Natural killer cell treated with Interleukin-12 subunit alpha and Interleukin-12 subunit beta and Interleukin-15 and Interleukin-18, amount 100 ng/mL, for 72 hours (primary cell): Measurements from ENCODE around the gene ARMH1. TPM values are rescaled to one million over a fixed set of nuclear protein-coding genes. Genes with fewer than 3 reads are reported as not detected.

Experiments
- ATAC-seq, 2 donors: fragments of 150-1000 bp; cut with Tn5 transposase in 1 of 2; sonication (Bioruptor Pico), chemical (Tn5 transposase) in 1 of 2; 2 replicates each; pipeline ENCODE4 v1.10.0; 2021
- DNase-seq: peaks from one replicate; pipeline ENCODE4 v3.0.0; 2022; ENCODE audit warnings: low spot score
- H3K27ac Mint-ChIP-seq, 2 donors: 1 replicate in 1 of 2; 2 replicates in 1 of 2; pipeline ENCODE4 v1.8.0; 2022; ENCODE audit warnings: mixed read lengths in 2 of 2, mild to moderate bottlenecking in 1 of 2, moderate library complexity in 1 of 2
- H3K27me3 Mint-ChIP-seq, 2 donors: 1 replicate in 1 of 2; 2 replicates in 1 of 2; pipeline ENCODE4 v1.8.0; 2022; ENCODE audit warnings: mixed read lengths in 2 of 2
- H3K36me3 Mint-ChIP-seq: one replicate; pipeline ENCODE4 v1.8.0; 2022; ENCODE audit warnings: mixed read lengths
- H3K4me1 Mint-ChIP-seq, 2 donors: 1 replicate in 1 of 2; 2 replicates in 1 of 2; pipeline ENCODE4 v1.8.0; 2022; ENCODE audit warnings: low read depth in 2 of 2, mixed read lengths in 2 of 2, mild to moderate bottlenecking in 1 of 2
- H3K4me3 Mint-ChIP-seq: one replicate; pipeline ENCODE4 v1.8.0; 2022; ENCODE audit warnings: mixed read lengths
- H3K9me3 Mint-ChIP-seq: 2 replicates; pipeline ENCODE4 v1.8.0; 2022; ENCODE audit warnings: mixed read lengths
- total RNA-seq, 2 donors: library from RNA; stranded (reverse); gene quantifications; one replicate each; pipeline ENCODE4 v1.2.3, GENCODE V29; 2022

ARMH1 gene
- total RNA-seq, 2 donors from 2014 or later = 1.8 to 8.7 TPM

DNA sequence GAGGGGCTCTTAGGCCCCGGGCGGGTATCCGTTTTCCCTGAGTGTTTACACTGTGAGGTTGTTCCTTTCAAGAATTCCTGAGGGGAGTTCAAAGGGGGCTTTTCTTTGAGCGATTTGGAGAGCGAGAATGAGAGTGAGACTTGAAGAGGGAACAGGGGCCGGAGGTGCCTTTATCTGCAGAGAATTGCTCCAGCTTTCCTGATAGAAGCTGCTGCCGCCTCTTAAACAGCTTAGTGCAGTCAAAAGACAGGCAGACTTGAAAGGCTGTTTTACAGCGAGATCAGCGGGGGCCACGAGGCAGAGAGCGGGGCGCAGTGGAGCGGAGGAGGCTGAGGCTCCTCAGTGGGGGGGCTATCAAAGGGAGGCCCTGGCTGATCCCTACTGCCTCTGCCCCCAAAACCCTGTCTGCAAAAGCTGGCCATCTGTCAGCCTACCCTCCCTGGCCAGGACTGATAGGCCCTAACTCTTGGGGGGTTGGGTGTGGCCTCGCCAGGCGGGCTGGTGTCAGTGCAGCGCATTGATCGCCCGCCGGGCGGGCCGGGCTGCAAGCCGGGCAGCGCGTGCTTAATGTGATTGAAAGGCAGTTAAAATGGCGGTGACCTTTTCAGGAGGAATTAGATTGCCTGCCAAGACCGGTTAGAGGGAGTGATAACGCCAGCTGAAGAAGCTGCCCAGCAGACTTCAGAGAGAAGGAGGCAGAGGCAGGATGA lies 36.7 kb upstream of the ARMH1 start:
- Mint-ChIP-seq H3K9me3 (no peaks in the 10 kb centered on the region), H3K4me1 (peaks cover 22 to 39% of the 10 kb centered on the region in 2 donors), H3K27me3 (no peaks in the 10 kb centered on the region), H3K4me3 (no peak overlapping the region), H3K27ac (no peak overlapping the region), H3K36me3 (peaks cover 13% of the 10 kb centered on the region)
- ATAC-seq (no peak), DNase-seq (no peak)

DNA sequence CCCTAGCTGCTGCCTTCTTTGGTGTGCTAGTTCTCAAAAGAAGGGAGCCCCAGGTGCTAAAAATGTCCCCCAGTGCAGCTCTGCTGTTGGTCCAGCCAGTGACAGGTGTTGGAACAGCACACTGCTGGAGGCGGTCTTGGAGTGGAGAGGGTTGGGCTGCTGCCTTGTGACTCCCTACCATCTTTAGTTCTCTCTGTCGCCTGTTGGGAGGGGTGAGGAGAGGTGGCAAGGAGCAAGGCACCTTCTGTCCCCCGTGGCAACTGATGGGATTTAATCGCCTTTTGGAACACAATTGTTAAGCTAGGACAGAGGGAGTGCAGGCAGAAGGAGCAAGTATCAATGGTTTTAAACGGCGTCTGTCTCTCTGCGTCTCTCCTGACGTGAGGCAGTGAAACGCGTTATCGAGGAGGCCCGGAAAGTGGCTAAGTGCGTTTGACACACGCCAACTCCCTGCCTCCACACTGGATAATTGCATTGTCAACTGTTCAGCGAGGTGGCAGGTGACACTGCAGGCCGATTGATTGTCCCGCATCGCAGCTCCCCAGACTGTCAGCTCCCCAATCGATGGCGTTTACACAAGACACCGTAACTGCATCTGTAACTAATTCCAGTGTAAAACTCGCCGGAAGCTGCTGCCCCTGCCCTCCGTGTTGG lies 34.2 kb upstream of the ARMH1 start:
- Mint-ChIP-seq H3K4me3 (no peak overlapping the region), H3K27me3 (no peaks in the 10 kb centered on the region), H3K9me3 (no peaks in the 10 kb centered on the region), H3K36me3 (peaks cover 13% of the 10 kb centered on the region), H3K4me1 (peaks cover 0 to 21% of the 10 kb centered on the region in 2 donors), H3K27ac (no peak overlapping the region)
- ATAC-seq (no peak), DNase-seq (no peak)

DNA sequence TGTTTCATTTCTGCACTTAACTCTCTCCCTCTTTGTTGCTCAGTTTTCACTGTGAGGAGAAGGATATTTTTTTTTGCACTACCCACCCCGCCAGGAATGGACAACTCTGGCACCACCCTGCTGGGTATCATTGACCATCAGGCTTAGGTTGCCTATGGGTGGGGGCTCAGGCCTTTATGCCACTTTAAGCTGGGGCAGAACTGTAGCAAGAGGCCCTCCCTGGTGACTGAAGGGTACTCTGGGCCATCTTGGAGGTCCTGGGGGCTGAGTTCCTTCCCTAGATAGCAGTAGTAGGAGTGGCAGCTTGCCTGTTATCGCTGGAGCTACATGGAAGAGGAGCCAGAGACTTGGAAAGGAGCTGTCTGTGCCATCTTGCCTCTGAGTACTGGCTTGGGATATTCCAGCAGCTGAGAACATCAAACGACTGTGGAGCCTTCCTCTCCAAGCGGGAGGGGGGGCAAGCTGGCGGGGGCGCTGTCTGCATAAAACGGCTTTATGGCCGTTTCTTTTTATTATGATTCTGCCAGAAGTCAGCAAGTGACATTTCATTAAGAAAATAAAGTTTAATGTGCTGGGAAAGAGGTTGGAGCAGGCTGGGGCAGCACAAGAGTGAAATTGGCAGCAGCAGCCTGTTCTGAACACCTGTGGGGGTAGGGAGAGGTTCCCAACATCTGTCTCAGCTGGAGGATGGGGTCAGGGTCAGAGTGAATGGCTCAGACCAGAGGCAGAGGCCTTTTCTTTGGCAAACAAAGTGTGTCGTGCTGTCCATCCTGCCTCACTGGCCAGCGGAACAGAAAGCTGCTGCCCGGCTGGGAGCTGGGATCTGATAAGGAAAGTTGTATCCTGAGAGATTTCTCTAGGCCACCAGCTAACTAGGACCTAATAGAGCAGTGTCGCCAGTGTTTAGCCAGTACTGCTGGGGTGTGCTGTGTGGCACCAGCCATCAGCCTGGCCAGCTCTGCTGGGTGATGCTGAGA lies 33.1 kb upstream of the ARMH1 start:
- Mint-ChIP-seq H3K9me3 (no peaks in the 10 kb centered on the region), H3K4me3 (no peak overlapping the region), H3K27ac (peak overlapping the region in 1 of 2 donors; percentile 36), H3K4me1 (peaks cover 0 to 21% of the 10 kb centered on the region in 2 donors), H3K36me3 (peaks cover 13% of the 10 kb centered on the region), H3K27me3 (no peaks in the 10 kb centered on the region)
- no peak for DNase-seq
- no peak for ATAC-seq

DNA sequence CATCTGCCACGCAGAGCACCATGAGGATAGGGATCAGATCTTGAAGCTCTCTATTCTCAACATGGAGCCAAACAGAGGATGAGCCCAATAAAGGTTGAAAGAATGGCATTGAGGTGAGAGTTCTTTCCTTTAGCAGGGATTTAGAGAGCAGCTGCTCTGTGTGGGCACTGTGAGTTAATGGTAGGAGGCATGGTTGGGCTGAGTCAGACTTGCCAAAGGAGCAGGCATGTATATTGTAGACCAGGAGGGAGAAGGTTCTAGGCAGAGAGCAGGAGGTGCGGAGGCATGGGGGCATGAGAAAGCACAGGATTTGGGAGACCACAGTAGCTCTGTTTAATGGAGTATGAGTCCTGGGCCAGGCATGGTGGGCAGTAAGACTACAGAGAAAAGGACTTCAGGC lies 32.3 kb upstream of the ARMH1 start:
- H3K27me3 Mint-ChIP-seq = no peaks in the 10 kb centered on the region
- peak overlapping the region in 1 of 2 donors; percentile 36 for H3K27ac Mint-ChIP-seq
- ATAC-seq (no peak), DNase-seq (no peak)
- H3K9me3 Mint-ChIP-seq = no peaks in the 10 kb centered on the region
- peaks cover 0 to 18% of the 10 kb centered on the region in 2 donors for H3K4me1 Mint-ChIP-seq
- H3K36me3 Mint-ChIP-seq = peaks cover 13% of the 10 kb centered on the region
- no peak overlapping the region for H3K4me3 Mint-ChIP-seq

DNA sequence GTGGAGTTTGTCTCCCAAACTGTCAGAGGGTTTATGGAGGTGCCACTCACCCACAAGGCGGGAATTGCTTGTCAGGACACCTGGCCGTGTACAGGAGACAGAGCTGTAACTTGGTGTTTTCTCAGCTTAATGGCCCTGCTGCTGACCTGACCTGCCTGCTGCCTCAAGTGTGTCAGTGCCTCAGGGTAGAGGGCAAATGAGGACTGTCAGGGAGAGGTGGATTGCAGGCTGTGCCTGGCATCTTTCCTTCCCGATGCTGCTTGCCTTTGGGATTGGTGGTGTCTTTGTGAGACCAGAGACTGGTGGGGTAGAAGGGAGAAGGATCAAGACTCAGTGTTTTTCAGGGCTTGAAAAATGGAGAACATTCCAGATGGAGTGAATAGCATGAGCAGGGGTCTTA lies 31.6 kb upstream of the ARMH1 start:
- ATAC-seq (no peak), DNase-seq (no peak)
- Mint-ChIP-seq H3K9me3 (no peaks in the 10 kb centered on the region), H3K27ac (no peak overlapping the region), H3K4me1 (peaks cover 0 to 18% of the 10 kb centered on the region in 2 donors), H3K36me3 (peaks cover 7% of the 10 kb centered on the region), H3K4me3 (no peak overlapping the region), H3K27me3 (no peaks in the 10 kb centered on the region)

DNA sequence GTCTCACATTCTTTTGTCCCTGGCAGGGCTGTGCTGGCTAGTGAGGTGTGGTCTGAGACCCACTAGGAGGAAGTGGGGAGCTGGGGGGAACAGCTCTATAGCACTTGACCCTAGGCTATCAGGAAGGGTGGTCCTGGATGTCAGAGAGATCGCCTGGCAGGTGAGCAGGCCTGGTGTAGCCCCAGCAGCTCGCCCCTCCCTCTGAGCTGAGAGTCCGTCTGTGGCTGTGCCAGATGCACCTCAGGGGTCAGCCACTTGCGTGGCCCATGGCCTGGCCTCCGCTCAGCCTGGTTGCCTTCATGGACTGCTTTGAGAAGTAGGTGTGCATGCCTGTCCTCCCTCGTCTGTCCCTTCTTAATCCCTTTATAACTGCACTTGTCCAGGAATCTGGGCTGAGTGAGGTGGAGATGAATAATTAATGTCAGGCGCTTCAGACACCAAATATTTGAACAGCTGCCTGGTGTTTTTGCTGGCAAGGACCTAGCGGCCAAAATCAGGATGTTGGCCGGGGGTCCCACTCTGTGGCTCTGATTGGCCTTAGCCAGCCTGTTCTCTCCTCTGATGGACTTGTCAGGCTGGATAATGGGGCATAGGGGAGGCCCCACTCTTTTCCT lies 30.7 kb upstream of the ARMH1 start:
- H3K4me3 Mint-ChIP-seq = no peak overlapping the region
- H3K27ac Mint-ChIP-seq = no peak overlapping the region
- H3K9me3 Mint-ChIP-seq = no peaks in the 10 kb centered on the region
- H3K36me3 Mint-ChIP-seq = peaks cover 4% of the 10 kb centered on the region
- no peak for ATAC-seq
- peaks cover 0 to 16% of the 10 kb centered on the region in 2 donors for H3K4me1 Mint-ChIP-seq
- H3K27me3 Mint-ChIP-seq = no peaks in the 10 kb centered on the region
- DNase-seq = peak; percentile 54

DNA sequence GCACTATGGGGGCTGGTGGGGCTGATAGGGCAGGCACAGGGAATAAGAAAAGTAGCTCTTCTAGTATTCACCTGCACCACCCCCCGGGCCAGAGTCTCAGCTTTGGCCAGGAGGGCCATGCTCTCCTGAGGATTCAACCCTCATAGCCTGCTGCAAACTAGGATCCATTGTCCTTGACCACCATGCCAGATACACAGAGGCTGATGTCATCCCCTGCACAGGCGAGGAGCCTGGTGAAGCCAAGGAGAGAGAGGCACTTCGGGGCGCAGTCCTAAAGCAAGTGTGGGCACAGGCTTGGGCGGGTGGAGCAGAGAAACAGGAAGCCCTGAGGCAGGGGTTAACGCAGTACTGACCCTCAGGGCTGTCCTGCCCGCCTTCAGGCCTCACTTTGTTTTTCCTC lies 29.7 kb upstream of the ARMH1 start:
- Mint-ChIP-seq H3K36me3 (peaks cover 6% of the 10 kb centered on the region), H3K4me1 (peaks cover 0 to 17% of the 10 kb centered on the region in 2 donors), H3K4me3 (no peak overlapping the region), H3K9me3 (no peaks in the 10 kb centered on the region), H3K27me3 (no peaks in the 10 kb centered on the region), H3K27ac (no peak overlapping the region)
- DNase-seq (no peak), ATAC-seq (no peak)

DNA sequence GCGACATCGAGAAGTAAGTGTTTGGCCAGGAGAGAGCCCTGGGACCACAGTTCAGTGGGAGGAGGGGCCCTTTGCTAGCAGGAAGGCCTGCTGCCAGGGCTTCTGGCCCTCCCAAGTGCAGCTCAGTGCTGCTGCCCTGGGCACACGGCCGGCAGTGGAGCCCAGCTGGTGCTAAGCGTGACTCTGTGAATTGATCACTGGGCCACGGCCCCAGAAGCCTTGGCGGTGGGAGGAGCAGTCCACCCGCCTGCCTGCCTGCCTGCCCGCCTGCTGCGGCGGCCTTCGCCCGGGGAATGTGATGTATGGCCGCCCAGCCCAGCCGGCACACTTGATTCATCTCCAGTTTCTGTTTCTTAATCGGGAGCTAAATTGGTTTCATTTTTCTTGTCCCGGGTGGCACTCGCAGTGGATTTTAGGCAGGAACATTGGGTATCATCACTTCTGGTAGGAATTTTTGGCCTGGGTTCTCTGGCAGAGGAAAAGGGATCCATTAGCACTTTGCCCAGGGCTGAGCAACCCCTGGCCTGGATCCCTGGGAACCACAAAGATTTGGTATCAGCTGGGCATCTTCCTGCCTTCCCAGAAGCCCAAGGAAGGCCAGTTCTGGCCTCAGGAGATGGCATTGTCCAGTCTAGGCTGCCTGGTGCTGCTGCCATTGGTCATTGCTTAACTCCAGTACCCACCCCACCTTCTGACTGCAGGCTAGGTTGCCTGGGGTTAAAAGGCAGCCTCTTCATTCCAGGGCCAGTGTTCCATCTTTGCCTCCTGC lies 28.9 kb upstream of the ARMH1 start:
- Mint-ChIP-seq H3K27ac (no peak overlapping the region), H3K4me3 (no peak overlapping the region), H3K27me3 (no peaks in the 10 kb centered on the region), H3K36me3 (peaks cover 6% of the 10 kb centered on the region), H3K9me3 (no peaks in the 10 kb centered on the region), H3K4me1 (peaks cover 0 to 17% of the 10 kb centered on the region in 2 donors)
- DNase-seq (no peak), ATAC-seq (no peak)

DNA sequence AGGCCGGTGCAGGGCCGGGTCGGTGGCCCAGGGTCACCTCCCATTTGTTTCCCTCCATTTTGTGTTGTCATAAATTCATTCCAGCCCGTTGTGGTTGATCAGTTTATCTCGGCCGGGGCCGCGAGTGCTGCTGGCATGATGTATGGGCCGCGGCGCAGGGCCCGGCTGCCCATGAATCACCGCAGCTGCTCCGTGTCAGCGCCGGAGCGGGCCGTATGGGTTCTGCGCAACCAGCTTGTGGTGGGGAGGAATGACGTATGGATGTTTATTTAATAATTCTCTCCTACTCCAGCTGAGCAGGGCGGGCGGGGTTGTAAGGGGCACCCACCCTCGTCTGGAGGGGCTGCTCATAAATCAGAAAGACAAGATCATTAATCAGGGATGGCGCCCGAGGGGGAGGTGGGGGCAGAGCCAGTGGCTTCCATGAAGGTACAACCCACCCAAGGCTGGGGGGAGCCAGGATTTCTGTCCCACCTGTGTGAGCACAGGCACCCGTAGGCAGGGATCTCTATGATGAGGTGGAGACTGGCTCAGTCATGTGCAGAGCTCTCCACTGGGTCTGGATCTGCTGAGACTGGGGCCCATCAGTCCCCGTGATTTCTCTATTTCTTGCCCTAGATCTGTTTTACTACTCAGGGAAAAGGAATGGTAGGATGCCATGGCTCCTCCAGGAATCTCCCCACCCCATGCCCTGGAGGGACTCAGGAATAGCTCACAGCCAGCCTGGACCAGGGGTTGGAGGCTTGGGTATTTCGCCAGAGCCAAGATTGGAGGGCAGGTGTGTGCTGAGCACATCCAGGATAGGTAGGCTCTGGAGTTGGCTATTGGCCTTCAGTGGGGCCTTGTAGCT lies 28.0 kb upstream of the ARMH1 start:
- no peaks in the 10 kb centered on the region for H3K9me3 Mint-ChIP-seq
- DNase-seq = no peak
- peak overlapping the region in 1 of 2 donors; percentile 36 for H3K27ac Mint-ChIP-seq
- no peaks in the 10 kb centered on the region for H3K27me3 Mint-ChIP-seq
- H3K4me3 Mint-ChIP-seq = no peak overlapping the region
- peaks cover 6% of the 10 kb centered on the region for H3K36me3 Mint-ChIP-seq
- H3K4me1 Mint-ChIP-seq = peaks cover 0 to 16% of the 10 kb centered on the region in 2 donors
- ATAC-seq = no peak

DNA sequence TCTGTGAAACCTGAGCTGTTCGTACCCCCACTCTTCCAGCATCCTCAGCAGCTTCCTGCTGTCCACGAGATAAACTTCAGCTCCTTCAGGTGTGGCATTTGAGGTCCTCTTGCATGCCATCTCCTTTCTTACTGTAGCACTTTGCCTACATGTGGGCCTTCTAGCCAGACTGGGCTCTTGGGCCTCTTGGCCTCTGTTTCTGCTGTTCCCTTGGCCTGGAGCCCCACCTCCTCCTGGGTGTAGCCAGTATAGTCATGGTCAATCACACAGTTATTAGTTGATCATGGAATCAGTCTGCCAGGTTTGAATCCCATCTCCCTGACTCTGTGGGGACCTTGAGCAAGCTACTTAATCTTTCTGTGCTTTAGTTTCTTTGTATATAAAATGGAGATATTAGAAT lies 26.6 kb upstream of the ARMH1 start:
- Mint-ChIP-seq H3K27me3 (no peaks in the 10 kb centered on the region), H3K27ac (peak overlapping the region in 1 of 2 donors; percentile 18), H3K9me3 (no peaks in the 10 kb centered on the region), H3K36me3 (peaks cover 6% of the 10 kb centered on the region), H3K4me1 (peaks cover 0 to 9% of the 10 kb centered on the region in 2 donors), H3K4me3 (no peak overlapping the region)
- no peak for DNase-seq
- ATAC-seq = no peak

DNA sequence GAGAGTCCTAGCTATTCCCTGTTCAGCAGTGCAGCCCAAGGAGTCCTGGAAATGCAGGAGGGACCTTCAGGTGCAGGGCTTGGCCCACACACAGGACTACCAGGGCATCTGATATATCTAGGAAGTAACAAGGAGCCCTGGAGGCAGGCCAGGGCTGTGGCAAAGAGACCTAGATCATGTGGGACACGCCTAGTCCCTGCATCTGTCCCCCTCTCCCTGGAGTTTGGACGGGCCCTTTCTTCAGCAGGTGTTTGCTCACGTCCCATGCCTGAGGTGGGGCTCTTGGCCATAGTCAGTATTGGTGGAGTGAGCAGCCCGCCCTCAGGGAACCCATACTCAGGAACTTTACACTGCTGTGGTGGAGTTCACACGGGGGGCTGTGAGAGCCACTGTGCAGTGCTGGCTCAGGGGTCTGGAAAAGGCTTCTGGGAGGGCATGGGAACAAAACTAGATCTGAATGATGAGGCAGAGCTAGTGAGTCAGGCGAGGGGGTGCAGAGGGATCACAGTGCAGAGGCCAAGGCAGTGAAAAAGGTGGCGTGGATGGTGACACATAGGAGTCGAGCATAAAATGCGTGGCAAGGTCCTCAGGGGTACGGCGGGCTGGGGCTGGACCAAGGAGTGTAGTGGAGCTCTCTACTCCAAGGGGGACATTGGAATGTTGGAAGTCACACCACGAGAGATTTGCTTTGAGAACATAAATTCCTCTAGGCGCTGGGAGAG lies 25.8 kb upstream of the ARMH1 start:
- peaks cover 6% of the 10 kb centered on the region for H3K36me3 Mint-ChIP-seq
- peak; percentile 37 for DNase-seq
- no peak overlapping the region for H3K4me3 Mint-ChIP-seq
- ATAC-seq = no peak
- H3K27ac Mint-ChIP-seq = no peak overlapping the region
- H3K27me3 Mint-ChIP-seq = no peaks in the 10 kb centered on the region
- H3K9me3 Mint-ChIP-seq = no peaks in the 10 kb centered on the region
- peaks cover 0 to 4% of the 10 kb centered on the region in 2 donors for H3K4me1 Mint-ChIP-seq

DNA sequence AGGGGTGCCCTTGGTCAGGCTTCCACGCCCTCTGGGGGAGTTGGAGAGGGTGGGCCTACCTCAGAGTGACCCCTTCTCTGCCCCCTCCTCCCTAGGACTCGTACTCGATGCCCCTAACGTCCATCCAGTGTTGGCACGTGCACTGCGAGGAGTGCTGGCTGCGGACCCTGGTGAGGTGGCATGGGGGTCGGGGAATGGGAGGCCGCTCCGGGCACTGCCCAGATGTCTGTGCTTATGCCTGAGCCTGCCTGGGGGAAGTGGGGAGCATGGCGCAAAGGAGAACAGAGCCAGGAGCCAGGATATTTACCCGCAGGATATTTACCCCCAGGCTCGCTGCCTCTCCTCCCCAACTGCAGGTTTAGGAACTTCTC lies 24.7 kb upstream of the ARMH1 start:
- DNase-seq = no peak
- no peak overlapping the region for H3K4me3 Mint-ChIP-seq
- H3K9me3 Mint-ChIP-seq = no peaks in the 10 kb centered on the region
- no peak for ATAC-seq
- peaks cover 6% of the 10 kb centered on the region for H3K36me3 Mint-ChIP-seq
- no peaks in the 10 kb centered on the region for H3K27me3 Mint-ChIP-seq
- H3K27ac Mint-ChIP-seq = no peak overlapping the region
- H3K4me1 Mint-ChIP-seq = peaks cover 0 to 4% of the 10 kb centered on the region in 2 donors
